HG03095 (cell line): ENCODE results near the gene KIAA2012.
"Not testable (repeated sequence)": the region's sequence is repeated elsewhere in the genome, so short reads cannot be mapped to it uniquely, and the experiment has no call there.

Source experiments
- ATAC-seq: cut with Tn5 transposase; IDR thresholded peaks from one replicate; pipeline ENCODE4 v1.9.1; 2021; ENCODE audit warnings: moderate library complexity; ENCODE audit not compliant: unreplicated experiment

Gene KIAA2012

GRCh38 chr2:202114291-202114690, 41.2 kb downstream of the KIAA2012 start:
- ATAC-seq = no peak

GRCh38 chr2:202114795-202115194, 41.7 kb downstream of the KIAA2012 start:
- ATAC-seq = no peak

GRCh38 chr2:202115479-202115971, 42.5 kb downstream of the KIAA2012 start:
- no peak for ATAC-seq

- no peak for ATAC-seq
Observed at GRCh38 chr2:202116691-202117090, 43.6 kb downstream of the KIAA2012 start.

GRCh38 chr2:202118168-202118567, 45.1 kb downstream of the KIAA2012 start:
- ATAC-seq = no peak

- no peak for ATAC-seq
Observed at GRCh38 chr2:202120828-202121227, 47.8 kb downstream of the KIAA2012 start.

- no peak for ATAC-seq
Observed at GRCh38 chr2:202121532-202122162, 48.6 kb downstream of the KIAA2012 start.

- ATAC-seq = no peak
Observed at GRCh38 chr2:202122163-202122540, 49.1 kb downstream of the KIAA2012 start.

- ATAC-seq = no peak
Observed at GRCh38 chr2:202122980-202123720, 50.1 kb downstream of the KIAA2012 start.

- ATAC-seq = no peak
Observed at GRCh38 chr2:202124286-202124685, 51.2 kb downstream of the KIAA2012 start.

- ATAC-seq = no peak
Observed at GRCh38 chr2:202127687-202128331, 54.8 kb downstream of the KIAA2012 start.

- no peak for ATAC-seq
Observed at GRCh38 chr2:202129841-202130240, 56.8 kb downstream of the KIAA2012 start.

- ATAC-seq = no peak
Observed at GRCh38 chr2:202133200-202133908, 60.3 kb downstream of the KIAA2012 start.

GRCh38 chr2:202133909-202134265, 60.8 kb downstream of the KIAA2012 start:
- no peak for ATAC-seq

GRCh38 chr2:202135091-202135874, 62.2 kb downstream of the KIAA2012 start:
- ATAC-seq = no peak

- ATAC-seq = not testable (repeated sequence)
Observed at GRCh38 chr2:202136039-202136438, 63.0 kb downstream of the KIAA2012 start.

GRCh38 chr2:202136526-202136925, 63.5 kb downstream of the KIAA2012 start:
- no peak for ATAC-seq

- ATAC-seq = no peak
Observed at GRCh38 chr2:202140522-202141252, 67.6 kb downstream of the KIAA2012 start.

- no peak for ATAC-seq
Observed at GRCh38 chr2:202141329-202141947, 68.4 kb downstream of the KIAA2012 start.
